ENCODE results near the gene ZNF778.

The ZNF778 gene

DNA sequence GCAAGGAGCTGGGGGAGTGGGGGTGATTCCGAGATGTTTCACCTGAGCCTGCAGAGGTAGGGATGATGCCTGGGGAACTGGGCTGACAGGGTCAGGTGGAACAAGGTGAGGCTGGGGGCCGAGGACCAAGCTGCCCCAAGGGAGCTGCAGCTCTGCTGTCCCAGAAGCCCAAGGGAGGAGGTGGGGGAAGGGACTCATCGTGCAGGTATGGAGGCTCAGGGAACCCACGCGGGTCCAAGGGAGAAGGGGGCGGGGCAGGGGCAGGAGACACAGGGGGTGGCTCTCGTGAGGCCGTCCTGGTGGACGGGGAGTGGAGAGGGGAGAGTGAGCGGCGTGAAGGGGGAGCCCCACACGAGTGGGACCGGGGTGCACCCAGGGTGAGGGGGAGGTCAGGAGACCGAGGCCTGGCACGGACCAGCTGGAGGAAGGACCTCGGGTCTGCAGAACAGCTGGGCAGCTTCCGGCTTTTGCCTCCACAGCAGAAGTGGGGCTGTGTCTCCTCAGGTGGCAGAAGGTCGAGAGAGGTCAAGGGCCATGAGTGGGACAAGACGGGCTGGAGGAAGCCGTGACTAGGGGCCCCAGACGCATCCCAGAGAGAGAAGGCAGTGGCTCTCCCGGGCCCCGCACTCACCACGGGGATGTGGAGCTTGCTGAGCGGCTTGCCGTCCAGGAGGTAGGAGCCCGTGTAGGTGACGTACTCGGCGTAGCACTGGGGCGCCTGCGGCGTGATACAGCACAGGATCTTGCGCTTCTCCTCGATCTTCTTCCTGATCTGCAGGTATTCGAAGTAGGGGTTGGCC, 61.1 kb downstream of the ZNF778 start:
- H3K36me3 Mint-ChIP-seq, result no peaks in the 10 kb centered on the region
- peaks cover 1% of the 10 kb centered on the region for H3K4me1 Mint-ChIP-seq (ENCODE audit: low read depth)
- H3K9me3 Mint-ChIP-seq (ENCODE audit: low read depth), result no peaks in the 10 kb centered on the region
- H3K4me3 Mint-ChIP-seq, result no peak overlapping the region
- no peaks in the 10 kb centered on the region for H3K27me3 Mint-ChIP-seq
- H3K27ac Mint-ChIP-seq, result no peak overlapping the region

GRCh38 chr16:89279666-89280481, 62.4 kb downstream of the ZNF778 start:
- no peaks in the 10 kb centered on the region for H3K9me3 Mint-ChIP-seq (ENCODE audit: low read depth)
- no peaks in the 10 kb centered on the region for H3K27me3 Mint-ChIP-seq
- H3K27ac Mint-ChIP-seq, result no peak overlapping the region
- no peak overlapping the region for H3K4me3 Mint-ChIP-seq
- H3K36me3 Mint-ChIP-seq, result no peaks in the 10 kb centered on the region
- H3K4me1 Mint-ChIP-seq (ENCODE audit: low read depth), result peaks cover 1% of the 10 kb centered on the region

- Mint-ChIP-seq H3K4me3 (no peak overlapping the region), H3K27me3 (no peaks in the 10 kb centered on the region), H3K9me3 (ENCODE audit: low read depth) (no peaks in the 10 kb centered on the region), H3K36me3 (no peaks in the 10 kb centered on the region), H3K4me1 (ENCODE audit: low read depth) (no peaks in the 10 kb centered on the region), H3K27ac (no peak overlapping the region)
Measured at GRCh38 chr16:89280546-89281188, 63.2 kb downstream of the ZNF778 start.

- no peak overlapping the region for H3K27ac Mint-ChIP-seq
- no peaks in the 10 kb centered on the region for H3K9me3 Mint-ChIP-seq (ENCODE audit: low read depth)
- H3K36me3 Mint-ChIP-seq, result no peaks in the 10 kb centered on the region
- H3K4me3 Mint-ChIP-seq, result no peak overlapping the region
- H3K27me3 Mint-ChIP-seq, result no peaks in the 10 kb centered on the region
- no peaks in the 10 kb centered on the region for H3K4me1 Mint-ChIP-seq (ENCODE audit: low read depth)
Measured at GRCh38 chr16:89281189-89281577, 63.7 kb downstream of the ZNF778 start.

DNA sequence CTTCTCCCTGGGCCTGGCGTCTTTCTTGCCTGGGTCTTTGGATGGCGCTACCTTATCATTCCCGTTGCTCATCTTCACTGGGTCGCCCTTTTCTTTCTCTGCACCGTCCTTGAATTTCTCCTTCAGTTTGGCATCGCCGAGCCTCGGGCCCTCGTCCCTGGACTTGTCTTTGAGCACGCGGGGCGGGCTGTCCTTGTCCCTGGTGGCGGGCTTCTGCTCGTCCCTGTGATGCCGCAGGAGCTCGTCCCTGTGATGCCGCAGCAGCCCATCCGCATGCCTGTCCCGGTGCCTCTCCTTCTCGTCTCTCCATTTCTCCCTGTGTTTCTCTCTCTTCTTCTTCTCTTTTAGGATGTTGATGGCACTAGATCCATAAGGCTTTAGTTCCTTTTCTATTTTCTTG, 64.3 kb downstream of the ZNF778 start:
- no peaks in the 10 kb centered on the region for H3K4me1 Mint-ChIP-seq (ENCODE audit: low read depth)
- no peak overlapping the region for H3K4me3 Mint-ChIP-seq
- H3K9me3 Mint-ChIP-seq (ENCODE audit: low read depth), result no peaks in the 10 kb centered on the region
- no peaks in the 10 kb centered on the region for H3K27me3 Mint-ChIP-seq
- no peaks in the 10 kb centered on the region for H3K36me3 Mint-ChIP-seq
- no peak overlapping the region for H3K27ac Mint-ChIP-seq

- no peak overlapping the region for H3K4me3 Mint-ChIP-seq
- H3K9me3 Mint-ChIP-seq (ENCODE audit: low read depth), result no peaks in the 10 kb centered on the region
- H3K36me3 Mint-ChIP-seq, result no peaks in the 10 kb centered on the region
- H3K4me1 Mint-ChIP-seq (ENCODE audit: low read depth), result no peaks in the 10 kb centered on the region
- no peak overlapping the region for H3K27ac Mint-ChIP-seq
- no peaks in the 10 kb centered on the region for H3K27me3 Mint-ChIP-seq
Measured at GRCh38 chr16:89282523-89282922, 65.0 kb downstream of the ZNF778 start.

- H3K36me3 Mint-ChIP-seq, result no peaks in the 10 kb centered on the region
- H3K27me3 Mint-ChIP-seq, result no peaks in the 10 kb centered on the region
- H3K4me1 Mint-ChIP-seq (ENCODE audit: low read depth), result no peaks in the 10 kb centered on the region
- no peaks in the 10 kb centered on the region for H3K9me3 Mint-ChIP-seq (ENCODE audit: low read depth)
- no peak overlapping the region for H3K27ac Mint-ChIP-seq
- H3K4me3 Mint-ChIP-seq, result no peak overlapping the region
Measured at GRCh38 chr16:89283449-89283848, 65.9 kb downstream of the ZNF778 start.

- H3K27ac Mint-ChIP-seq, result no peak overlapping the region
- no peaks in the 10 kb centered on the region for H3K36me3 Mint-ChIP-seq
- H3K27me3 Mint-ChIP-seq, result no peaks in the 10 kb centered on the region
- no peaks in the 10 kb centered on the region for H3K9me3 Mint-ChIP-seq (ENCODE audit: low read depth)
- no peak overlapping the region for H3K4me3 Mint-ChIP-seq
- H3K4me1 Mint-ChIP-seq (ENCODE audit: low read depth), result no peaks in the 10 kb centered on the region
Measured at GRCh38 chr16:89285381-89285780, 67.9 kb downstream of the ZNF778 start.

DNA sequence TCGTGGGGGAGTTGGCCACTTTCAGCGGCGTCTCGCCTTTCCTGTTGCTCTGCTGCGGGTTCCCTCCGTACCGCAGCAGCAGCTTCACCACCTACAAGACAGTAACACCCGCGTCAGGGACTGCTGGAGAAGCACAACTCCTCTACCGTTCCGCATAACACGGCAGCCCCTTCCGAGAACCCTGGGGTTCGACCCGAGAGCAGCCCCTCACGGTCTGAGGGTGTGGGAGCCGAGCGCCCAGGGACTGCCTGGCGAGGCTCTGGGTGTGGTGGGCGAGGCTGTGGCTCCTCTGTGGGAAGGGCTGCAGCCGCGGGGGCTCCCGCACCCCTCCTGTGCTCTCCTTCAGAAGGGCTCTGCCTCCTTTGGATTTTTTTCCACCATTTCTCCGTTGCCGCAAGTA, 68.6 kb downstream of the ZNF778 start:
- Mint-ChIP-seq H3K4me3 (no peak overlapping the region), H3K9me3 (ENCODE audit: low read depth) (no peaks in the 10 kb centered on the region), H3K36me3 (no peaks in the 10 kb centered on the region), H3K4me1 (ENCODE audit: low read depth) (no peaks in the 10 kb centered on the region), H3K27me3 (no peaks in the 10 kb centered on the region), H3K27ac (no peak overlapping the region)

All from activated naive CD8-positive, alpha-beta T cell (primary cell).